ENCODE measurements around the gene CHD9.
"Not testable (repeated sequence)": the region's sequence is repeated elsewhere in the genome, so short reads cannot be mapped to it uniquely, and the experiment has no call there.

The CHD9 gene

GRCh38 chr16:53168744-53169143 lies 114.0 kb downstream of the CHD9 start:
- Histone ChIP-seq H3K36me3 (ENCODE audit: control insufficient read depth, insufficient read depth, low read length) (no peaks in the 10 kb centered on the region), H3K4me3 (ENCODE audit: low read length) (no peak overlapping the region), H3K27me3 (ENCODE audit: control insufficient read depth, insufficient read depth, low read length) (no peaks in the 10 kb centered on the region), H3K4me1 (ENCODE audit: control insufficient read depth, insufficient read depth, low read length) (peaks cover 2% of the 10 kb centered on the region), H3K9ac (ENCODE audit: low read length) (no peak overlapping the region), H3K27ac (ENCODE audit: low read depth, low read length) (no peak overlapping the region)

- H3K27me3 ChIP-seq (ENCODE audit: control insufficient read depth, insufficient read depth, low read length), result no peaks in the 10 kb centered on the region
- H3K27ac ChIP-seq (ENCODE audit: low read depth, low read length), result no peak overlapping the region
- H3K9ac ChIP-seq (ENCODE audit: low read length), result no peak overlapping the region
- H3K4me3 ChIP-seq (ENCODE audit: low read length), result no peak overlapping the region
- H3K36me3 ChIP-seq (ENCODE audit: control insufficient read depth, insufficient read depth, low read length), result no peaks in the 10 kb centered on the region
- H3K4me1 ChIP-seq (ENCODE audit: control insufficient read depth, insufficient read depth, low read length), result peaks cover 3% of the 10 kb centered on the region
Measured at GRCh38 chr16:53172517-53172916, 117.7 kb downstream of the CHD9 start.

- no peak overlapping the region for H3K9ac ChIP-seq (ENCODE audit: low read length)
- peaks cover 3% of the 10 kb centered on the region for H3K4me1 ChIP-seq (ENCODE audit: control insufficient read depth, insufficient read depth, low read length)
- H3K27ac ChIP-seq (ENCODE audit: low read depth, low read length), result no peak overlapping the region
- H3K4me3 ChIP-seq (ENCODE audit: low read length), result no peak overlapping the region
- no peaks in the 10 kb centered on the region for H3K36me3 ChIP-seq (ENCODE audit: control insufficient read depth, insufficient read depth, low read length)
- H3K27me3 ChIP-seq (ENCODE audit: control insufficient read depth, insufficient read depth, low read length), result no peaks in the 10 kb centered on the region
Measured at GRCh38 chr16:53175118-53175517, 120.3 kb downstream of the CHD9 start.

GRCh38 chr16:53176434-53176833 lies 121.6 kb downstream of the CHD9 start:
- Histone ChIP-seq H3K27me3 (ENCODE audit: control insufficient read depth, insufficient read depth, low read length) (no peaks in the 10 kb centered on the region), H3K9ac (ENCODE audit: low read length) (no peak overlapping the region), H3K4me1 (ENCODE audit: control insufficient read depth, insufficient read depth, low read length) (peaks cover 3% of the 10 kb centered on the region), H3K4me3 (ENCODE audit: low read length) (no peak overlapping the region), H3K27ac (ENCODE audit: low read depth, low read length) (no peak overlapping the region), H3K36me3 (ENCODE audit: control insufficient read depth, insufficient read depth, low read length) (no peaks in the 10 kb centered on the region)

- H3K4me3 ChIP-seq (ENCODE audit: low read length), result no peak overlapping the region
- no peaks in the 10 kb centered on the region for H3K27me3 ChIP-seq (ENCODE audit: control insufficient read depth, insufficient read depth, low read length)
- H3K36me3 ChIP-seq (ENCODE audit: control insufficient read depth, insufficient read depth, low read length), result no peaks in the 10 kb centered on the region
- no peak overlapping the region for H3K9ac ChIP-seq (ENCODE audit: low read length)
- no peak overlapping the region for H3K27ac ChIP-seq (ENCODE audit: low read depth, low read length)
- H3K4me1 ChIP-seq (ENCODE audit: control insufficient read depth, insufficient read depth, low read length), result no peaks in the 10 kb centered on the region
Measured at GRCh38 chr16:53183442-53183841, 128.7 kb downstream of the CHD9 start.

- not testable (repeated sequence) for H3K36me3 ChIP-seq (ENCODE audit: control insufficient read depth, insufficient read depth, low read length); H3K4me3 ChIP-seq (ENCODE audit: low read length); H3K27me3 ChIP-seq (ENCODE audit: control insufficient read depth, insufficient read depth, low read length); H3K4me1 ChIP-seq (ENCODE audit: control insufficient read depth, insufficient read depth, low read length); H3K9ac ChIP-seq (ENCODE audit: low read length); H3K27ac ChIP-seq (ENCODE audit: low read depth, low read length)
Measured at GRCh38 chr16:53185741-53186140, 130.9 kb downstream of the CHD9 start.

GRCh38 chr16:53187775-53188174 lies 133.0 kb downstream of the CHD9 start:
- no peak overlapping the region for H3K9ac ChIP-seq (ENCODE audit: low read length)
- no peaks in the 10 kb centered on the region for H3K36me3 ChIP-seq (ENCODE audit: control insufficient read depth, insufficient read depth, low read length)
- H3K4me1 ChIP-seq (ENCODE audit: control insufficient read depth, insufficient read depth, low read length), result no peaks in the 10 kb centered on the region
- no peaks in the 10 kb centered on the region for H3K27me3 ChIP-seq (ENCODE audit: control insufficient read depth, insufficient read depth, low read length)
- no peak overlapping the region for H3K4me3 ChIP-seq (ENCODE audit: low read length)
- no peak overlapping the region for H3K27ac ChIP-seq (ENCODE audit: low read depth, low read length)

- H3K36me3 ChIP-seq (ENCODE audit: control insufficient read depth, insufficient read depth, low read length), result no peaks in the 10 kb centered on the region
- no peak overlapping the region for H3K4me3 ChIP-seq (ENCODE audit: low read length)
- no peaks in the 10 kb centered on the region for H3K4me1 ChIP-seq (ENCODE audit: control insufficient read depth, insufficient read depth, low read length)
- no peak overlapping the region for H3K27ac ChIP-seq (ENCODE audit: low read depth, low read length)
- H3K27me3 ChIP-seq (ENCODE audit: control insufficient read depth, insufficient read depth, low read length), result no peaks in the 10 kb centered on the region
- no peak overlapping the region for H3K9ac ChIP-seq (ENCODE audit: low read length)
Measured at GRCh38 chr16:53191413-53191812, 136.6 kb downstream of the CHD9 start.

GRCh38 chr16:53198933-53199332 lies 144.1 kb downstream of the CHD9 start:
- no peaks in the 10 kb centered on the region for H3K4me1 ChIP-seq (ENCODE audit: control insufficient read depth, insufficient read depth, low read length)
- no peaks in the 10 kb centered on the region for H3K36me3 ChIP-seq (ENCODE audit: control insufficient read depth, insufficient read depth, low read length)
- H3K9ac ChIP-seq (ENCODE audit: low read length), result no peak overlapping the region
- H3K27me3 ChIP-seq (ENCODE audit: control insufficient read depth, insufficient read depth, low read length), result no peaks in the 10 kb centered on the region
- no peak overlapping the region for H3K27ac ChIP-seq (ENCODE audit: low read depth, low read length)
- H3K4me3 ChIP-seq (ENCODE audit: low read length), result no peak overlapping the region

GRCh38 chr16:53201900-53202299 lies 147.1 kb downstream of the CHD9 start:
- Histone ChIP-seq H3K36me3 (ENCODE audit: control insufficient read depth, insufficient read depth, low read length) (no peaks in the 10 kb centered on the region), H3K27me3 (ENCODE audit: control insufficient read depth, insufficient read depth, low read length) (no peaks in the 10 kb centered on the region), H3K4me1 (ENCODE audit: control insufficient read depth, insufficient read depth, low read length) (no peaks in the 10 kb centered on the region), H3K4me3 (ENCODE audit: low read length) (no peak overlapping the region), H3K27ac (ENCODE audit: low read depth, low read length) (no peak overlapping the region), H3K9ac (ENCODE audit: low read length) (no peak overlapping the region)

GRCh38 chr16:53202398-53202797 lies 147.6 kb downstream of the CHD9 start:
- H3K27me3 ChIP-seq (ENCODE audit: control insufficient read depth, insufficient read depth, low read length), result no peaks in the 10 kb centered on the region
- no peak overlapping the region for H3K4me3 ChIP-seq (ENCODE audit: low read length)
- no peak overlapping the region for H3K27ac ChIP-seq (ENCODE audit: low read depth, low read length)
- no peak overlapping the region for H3K9ac ChIP-seq (ENCODE audit: low read length)
- no peaks in the 10 kb centered on the region for H3K4me1 ChIP-seq (ENCODE audit: control insufficient read depth, insufficient read depth, low read length)
- no peaks in the 10 kb centered on the region for H3K36me3 ChIP-seq (ENCODE audit: control insufficient read depth, insufficient read depth, low read length)

GRCh38 chr16:53207810-53208752 lies 153.3 kb downstream of the CHD9 start:
- Histone ChIP-seq H3K36me3 (ENCODE audit: control insufficient read depth, insufficient read depth, low read length) (peaks cover 2% of the 10 kb centered on the region), H3K4me3 (ENCODE audit: low read length) (peak overlapping the region; percentile 63), H3K4me1 (ENCODE audit: control insufficient read depth, insufficient read depth, low read length) (peaks cover 16% of the 10 kb centered on the region), H3K9ac (ENCODE audit: low read length) (peak overlapping the region; percentile 29), H3K27ac (ENCODE audit: low read depth, low read length) (peak overlapping the region; percentile 85), H3K27me3 (ENCODE audit: control insufficient read depth, insufficient read depth, low read length) (no peaks in the 10 kb centered on the region)

GRCh38 chr16:53209429-53209828 lies 154.6 kb downstream of the CHD9 start:
- Histone ChIP-seq H3K36me3 (ENCODE audit: control insufficient read depth, insufficient read depth, low read length) (peaks cover 2% of the 10 kb centered on the region), H3K9ac (ENCODE audit: low read length) (no peak overlapping the region), H3K4me3 (ENCODE audit: low read length) (peak overlapping the region; percentile 54), H3K4me1 (ENCODE audit: control insufficient read depth, insufficient read depth, low read length) (peaks cover 20% of the 10 kb centered on the region), H3K27me3 (ENCODE audit: control insufficient read depth, insufficient read depth, low read length) (no peaks in the 10 kb centered on the region), H3K27ac (ENCODE audit: low read depth, low read length) (peak overlapping the region; percentile 8)

All from rectal smooth muscle tissue (tissue), 1 donor.